ENCODE measurements around the gene ACTL10. TPM values are rescaled to one million over a fixed set of nuclear protein-coding genes. Genes with fewer than 3 reads are reported as not detected.
"Not testable (repeated sequence)": the region's sequence is repeated elsewhere in the genome, so short reads cannot be mapped to it uniquely, and the experiment has no call there.

The ACTL10 gene
- total RNA-seq = 1 to 10 TPM in 1 of 2 experiments, under 1 TPM in 1; 0.96 to 1.0 TPM

- Mint-ChIP-seq H3K36me3 (ENCODE audit: low read depth) (no peaks in the 10 kb centered on the region), H3K4me1 (ENCODE audit: low read depth) (peaks cover 31% of the 10 kb centered on the region), H3K27ac (peak within 1 kb of the TSS; percentile 94), H3K9me3 (no peaks in the 10 kb centered on the region), H3K27me3 (ENCODE audit: low read depth) (no peaks in the 10 kb centered on the region), H3K4me3 (peak within 1 kb of the TSS; percentile 80)
- CTCF ChIA-PET = interaction anchor here (0.6 to 3.9 kb wide), 15 partner anchors 13 to 264 kb away, joined by 3 to 36 read pairs (median 6); partner anchors contain the start of genes SNTA1 and ZNF341
- intact Hi-C loops (cut with micrococcal nuclease) = loop anchor here (1.0 to 10.0 kb wide), 7 partner anchors 20 to 692 kb away; partner anchors contain the start of genes CDK5RAP1, CHMP4B, E2F1 and RALY
- DNase-seq = peak; percentile 87
Measured at GRCh38 chr20:33666293-33667244, at the start of gene ACTL10. TSS of gene ACTL10 (plus strand) at chr20:33666943. CDS start at chr20:33667498, 555 bp downstream.

GRCh38 chr20:33621717-33622400 lies 44.9 kb upstream of the ACTL10 start:
- no peaks in the 10 kb centered on the region for H3K9me3 Mint-ChIP-seq

GRCh38 chr20:33622705-33623365 lies 43.9 kb upstream of the ACTL10 start:
- Mint-ChIP-seq H3K4me3 (no peak overlapping the region), H3K27ac (no peak overlapping the region), H3K9me3 (no peaks in the 10 kb centered on the region), H3K36me3 (ENCODE audit: low read depth) (peaks cover 17% of the 10 kb centered on the region), H3K4me1 (ENCODE audit: low read depth) (peaks cover 12% of the 10 kb centered on the region), H3K27me3 (ENCODE audit: low read depth) (no peaks in the 10 kb centered on the region)
- intact Hi-C loops (cut with micrococcal nuclease) = no loop called here
- DNase-seq = no peak
- CTCF ChIA-PET = interaction anchor here (0.6 kb wide), 1 partner anchor 205 kb away, joined by 4 read pairs; no protein-coding TSS in a partner anchor

More at GRCh38 chr20:33621717-33622400, 44.9 kb upstream of the ACTL10 start:
- Mint-ChIP-seq H3K36me3 (ENCODE audit: low read depth) (peaks cover 15% of the 10 kb centered on the region), H3K4me3 (no peak overlapping the region), H3K27me3 (ENCODE audit: low read depth) (no peaks in the 10 kb centered on the region), H3K27ac (no peak overlapping the region), H3K4me1 (ENCODE audit: low read depth) (peaks cover 12% of the 10 kb centered on the region)
- intact Hi-C loops (cut with micrococcal nuclease) = no loop called here
- DNase-seq = no peak
- CTCF ChIA-PET = interaction anchor here (0.6 kb wide), 1 partner anchor 204 kb away, joined by 4 read pairs; no protein-coding TSS in a partner anchor

GRCh38 chr20:33624399-33624798 lies 42.3 kb upstream of the ACTL10 start:
- Mint-ChIP-seq H3K4me1 (ENCODE audit: low read depth) (peaks cover 12% of the 10 kb centered on the region), H3K27me3 (ENCODE audit: low read depth) (no peaks in the 10 kb centered on the region), H3K4me3 (no peak overlapping the region), H3K9me3 (no peaks in the 10 kb centered on the region), H3K27ac (no peak overlapping the region), H3K36me3 (ENCODE audit: low read depth) (peaks cover 19% of the 10 kb centered on the region)
- no peak for DNase-seq
- intact Hi-C loops (cut with micrococcal nuclease) = no loop called here
- CTCF ChIA-PET = interaction anchor here (0.6 kb wide), 1 partner anchor 11 kb away, joined by 5 read pairs; no protein-coding TSS in a partner anchor

GRCh38 chr20:33626190-33626589 lies 40.6 kb upstream of the ACTL10 start:
- Mint-ChIP-seq H3K4me1 (ENCODE audit: low read depth) (peaks cover 12% of the 10 kb centered on the region), H3K36me3 (ENCODE audit: low read depth) (peaks cover 24% of the 10 kb centered on the region), H3K27ac (no peak overlapping the region), H3K27me3 (ENCODE audit: low read depth) (no peaks in the 10 kb centered on the region), H3K4me3 (no peak overlapping the region), H3K9me3 (no peaks in the 10 kb centered on the region)
- DNase-seq = no peak
- CTCF ChIA-PET = interaction anchor here (1.9 kb wide), 1 partner anchor 41 kb away, joined by 3 read pairs; the partner anchor contains the start of gene ACTL10
- intact Hi-C loops (cut with micrococcal nuclease) = no loop called here

GRCh38 chr20:33627577-33628216 lies 39.0 kb upstream of the ACTL10 start:
- H3K4me1 Mint-ChIP-seq (ENCODE audit: low read depth) = peaks cover 12% of the 10 kb centered on the region
- intact Hi-C loops (cut with micrococcal nuclease) = no loop called here
- H3K27ac Mint-ChIP-seq = no peak overlapping the region

GRCh38 chr20:33629533-33629932 lies 37.2 kb upstream of the ACTL10 start:
- no peak for DNase-seq
- intact Hi-C loops (cut with micrococcal nuclease) = no loop called here
- Mint-ChIP-seq H3K4me1 (ENCODE audit: low read depth) (peaks cover 3% of the 10 kb centered on the region), H3K27ac (no peak overlapping the region), H3K36me3 (ENCODE audit: low read depth) (peaks cover 16% of the 10 kb centered on the region), H3K27me3 (ENCODE audit: low read depth) (no peaks in the 10 kb centered on the region), H3K4me3 (no peak overlapping the region), H3K9me3 (no peaks in the 10 kb centered on the region)
- CTCF ChIA-PET = no interaction called here

More at GRCh38 chr20:33627577-33628216, 39.0 kb upstream of the ACTL10 start:
- no peaks in the 10 kb centered on the region for H3K9me3 Mint-ChIP-seq
- H3K27me3 Mint-ChIP-seq (ENCODE audit: low read depth) = no peaks in the 10 kb centered on the region
- CTCF ChIA-PET = interaction anchor here (0.6 kb wide), 1 partner anchor 172 kb away, joined by 3 read pairs; no protein-coding TSS in a partner anchor
- no peak overlapping the region for H3K4me3 Mint-ChIP-seq
- no peak for DNase-seq
- H3K36me3 Mint-ChIP-seq (ENCODE audit: low read depth) = peaks cover 23% of the 10 kb centered on the region

GRCh38 chr20:33629979-33630378 lies 36.8 kb upstream of the ACTL10 start:
- H3K27ac Mint-ChIP-seq = no peak overlapping the region
- CTCF ChIA-PET = interaction anchor here (1.0 kb wide), 1 partner anchor 22 kb away, joined by 3 read pairs; no protein-coding TSS in a partner anchor
- peaks cover 16% of the 10 kb centered on the region for H3K36me3 Mint-ChIP-seq (ENCODE audit: low read depth)
- peaks cover 3% of the 10 kb centered on the region for H3K4me1 Mint-ChIP-seq (ENCODE audit: low read depth)
- no peaks in the 10 kb centered on the region for H3K9me3 Mint-ChIP-seq
- intact Hi-C loops (cut with micrococcal nuclease) = no loop called here
- H3K27me3 Mint-ChIP-seq (ENCODE audit: low read depth) = no peaks in the 10 kb centered on the region
- DNase-seq = no peak
- H3K4me3 Mint-ChIP-seq = no peak overlapping the region

GRCh38 chr20:33630507-33630906 lies 36.2 kb upstream of the ACTL10 start:
- H3K4me1 Mint-ChIP-seq (ENCODE audit: low read depth) = peaks cover 3% of the 10 kb centered on the region
- CTCF ChIA-PET = interaction anchor here (1.0 kb wide), 1 partner anchor 22 kb away, joined by 3 read pairs; no protein-coding TSS in a partner anchor
- H3K27me3 Mint-ChIP-seq (ENCODE audit: low read depth) = no peaks in the 10 kb centered on the region
- no peaks in the 10 kb centered on the region for H3K9me3 Mint-ChIP-seq
- no peak for DNase-seq
- peaks cover 15% of the 10 kb centered on the region for H3K36me3 Mint-ChIP-seq (ENCODE audit: low read depth)
- H3K4me3 Mint-ChIP-seq = no peak overlapping the region
- intact Hi-C loops (cut with micrococcal nuclease) = no loop called here
- H3K27ac Mint-ChIP-seq = no peak overlapping the region

- intact Hi-C loops (cut with micrococcal nuclease); H3K4me3 Mint-ChIP-seq; H3K27ac Mint-ChIP-seq; H3K4me1 Mint-ChIP-seq (ENCODE audit: low read depth); DNase-seq; H3K9me3 Mint-ChIP-seq; H3K27me3 Mint-ChIP-seq (ENCODE audit: low read depth); CTCF ChIA-PET: not testable (repeated sequence)
- peaks cover 12% of the 10 kb centered on the region for H3K36me3 Mint-ChIP-seq (ENCODE audit: low read depth)
Measured at GRCh38 chr20:33631910-33632309, 34.8 kb upstream of the ACTL10 start.

GRCh38 chr20:33635341-33635740 lies 31.4 kb upstream of the ACTL10 start:
- CTCF ChIA-PET = interaction anchor here (0.6 kb wide), 1 partner anchor 11 kb away, joined by 5 read pairs; no protein-coding TSS in a partner anchor
- Mint-ChIP-seq H3K4me3 (no peak overlapping the region), H3K4me1 (ENCODE audit: low read depth) (peaks cover 3% of the 10 kb centered on the region), H3K36me3 (ENCODE audit: low read depth) (peaks cover 11% of the 10 kb centered on the region), H3K27ac (no peak overlapping the region), H3K27me3 (ENCODE audit: low read depth) (no peaks in the 10 kb centered on the region), H3K9me3 (no peaks in the 10 kb centered on the region)
- no peak for DNase-seq
- intact Hi-C loops (cut with micrococcal nuclease) = no loop called here

Data from activated naive CD4-positive, alpha-beta T cell treated with anti-CD3 and anti-CD28 coated beads for 36 hours (primary cell).